WTC11 (cell line): ENCODE measurements around the gene RAB40B. TPM values are rescaled to one million over a fixed set of nuclear protein-coding genes. Genes with fewer than 3 reads are reported as not detected.

Source experiments
- ATAC-seq: fragments of 200-7000 bp; cut with Tn5 transposase; 2 replicates; pipeline ENCODE4 v1.10.0; 2021; ENCODE audit warnings: mild to moderate bottlenecking, moderate library complexity
- CTCF ChIA-PET: fragments of 300-600 bp; sonication (Branson Sonifier 250); formaldehyde crosslinking; loops from one replicate; lab custom pipeline; 2021; ENCODE audit warnings: antibody characterized with exemption; lab: Charles Lee
- POLR2A ChIA-PET: fragments of 350-600 bp; sonication (Branson Sonifier 250); formaldehyde crosslinking; loops from one replicate; lab custom pipeline; 2021; ENCODE audit warnings: antibody characterized with exemption; lab: Charles Lee
- DNase-seq: peaks from one replicate; pipeline ENCODE4 v3.0.0; 2021; ENCODE audit warnings: low spot score
- H3K27ac Mint-ChIP-seq: 2 replicates; pipeline ENCODE4 v1.8.0; 2021; ENCODE audit warnings: mixed read lengths
- H3K27me3 Mint-ChIP-seq: 2 replicates; pipeline ENCODE4 v1.8.0; 2021; ENCODE audit warnings: low read depth, mild to moderate bottlenecking, moderate library complexity, mixed read lengths
- H3K36me3 Mint-ChIP-seq: 2 replicates; pipeline ENCODE4 v1.8.0; 2021; ENCODE audit warnings: mixed read lengths
- H3K4me1 Mint-ChIP-seq: 2 replicates; pipeline ENCODE4 v1.8.0; 2022; ENCODE audit warnings: mixed read lengths
- H3K4me3 Mint-ChIP-seq: 2 replicates; pipeline ENCODE4 v1.8.0; 2021; ENCODE audit warnings: mild to moderate bottlenecking, moderate library complexity, mixed read lengths
- H3K9me3 Mint-ChIP-seq: 2 replicates; pipeline ENCODE4 v1.8.0; 2021; ENCODE audit warnings: mixed read lengths
- ATF3 ChIP-seq: sonication (generic); formaldehyde crosslinking; conservative IDR thresholded peaks from 2 replicates; pipeline ENCODE4 v1.8.1; 2022; ENCODE audit warnings: mild to moderate bottlenecking, missing genetic modification reagents
- ATF6 ChIP-seq: sonication (generic); formaldehyde crosslinking; IDR thresholded peaks from 2 replicates; pipeline ENCODE4 v1.8.1; 2023; ENCODE audit warnings: mild to moderate bottlenecking, missing genetic modification reagents
- CTCF ChIP-seq: fragments of 200-600 bp; IDR thresholded peaks from 2 replicates; pipeline ENCODE4 v1.8.0; 2022; ENCODE audit warnings: antibody characterized with exemption
- E2F4 ChIP-seq: sonication (generic); formaldehyde crosslinking; IDR thresholded peaks from 2 replicates; pipeline ENCODE4 v1.8.1; 2022; ENCODE audit warnings: low read depth, mild to moderate bottlenecking, moderate library complexity, missing genetic modification reagents, borderline replicate concordance
- ELF4 ChIP-seq: sonication (generic); formaldehyde crosslinking; IDR thresholded peaks from 2 replicates; pipeline ENCODE4 v1.8.1; 2022; ENCODE audit warnings: low read depth, mild to moderate bottlenecking, moderate library complexity, missing genetic modification reagents
- JAZF1 ChIP-seq: fragments of 250-450 bp; sonication (Bioruptor Pico); IDR thresholded peaks from 2 replicates; pipeline ENCODE4 v1.9.0; 2021; ENCODE audit warnings: moderate library complexity, mild to moderate bottlenecking, inconsistent platforms
- MAX ChIP-seq: sonication (generic); formaldehyde crosslinking; IDR thresholded peaks from 2 replicates; pipeline ENCODE4 v1.8.0; 2022; ENCODE audit warnings: mild to moderate bottlenecking, missing genetic modification reagents
- NFE2L1 ChIP-seq: sonication (generic); formaldehyde crosslinking; IDR thresholded peaks from 2 replicates; pipeline ENCODE4 v1.8.1; 2023; ENCODE audit warnings: missing genetic modification reagents
- SMAD3 ChIP-seq: sonication (generic); formaldehyde crosslinking; IDR thresholded peaks from 2 replicates; pipeline ENCODE4 v1.8.0; 2022; ENCODE audit warnings: missing genetic modification reagents, mild to moderate bottlenecking, borderline replicate concordance
- STAT6 ChIP-seq: sonication (generic); formaldehyde crosslinking; conservative IDR thresholded peaks from 2 replicates; pipeline ENCODE4 v1.8.1; 2023; ENCODE audit warnings: mild to moderate bottlenecking, low read depth, missing genetic modification reagents, moderate library complexity
- TP53 ChIP-seq: sonication (generic); formaldehyde crosslinking; IDR thresholded peaks from 2 replicates; pipeline ENCODE4 v1.8.1; 2023; ENCODE audit warnings: mild to moderate bottlenecking, missing genetic modification reagents
- ZNF219 ChIP-seq: sonication (generic); formaldehyde crosslinking; IDR thresholded peaks from 2 replicates; pipeline ENCODE4 v1.8.0; 2023; ENCODE audit warnings: missing genetic modification reagents, mild to moderate bottlenecking, borderline replicate concordance
- ZNF281 ChIP-seq: sonication (generic); formaldehyde crosslinking; IDR thresholded peaks from 2 replicates; pipeline ENCODE4 v1.8.0; 2023; ENCODE audit warnings: mild to moderate bottlenecking, missing genetic modification reagents
- ZNF396 ChIP-seq: fragments of 250-450 bp; sonication (Bioruptor Pico); IDR thresholded peaks from 2 replicates; pipeline ENCODE4 v1.8.0; 2021; ENCODE audit warnings: mild to moderate bottlenecking, moderate library complexity, borderline replicate concordance
- ZNF532 ChIP-seq: fragments of 250-450 bp; sonication (Bioruptor Pico); IDR thresholded peaks from 2 replicates; pipeline ENCODE4 v1.9.0; 2021; ENCODE audit warnings: mild to moderate bottlenecking, borderline replicate concordance
- ZSCAN18 ChIP-seq: fragments of 250-450 bp; sonication (Bioruptor Pico); IDR thresholded peaks from 2 replicates; pipeline ENCODE4 v2.1.2; 2022; ENCODE audit warnings: mild to moderate bottlenecking, moderate library complexity
- total RNA-seq: library from RNA; stranded (reverse); gene quantifications from 3 replicates; pipeline ENCODE4 v1.2.3, GENCODE V29; 2021

Gene RAB40B
- total RNA-seq, 1 experiment from 2014 or later: 3.1 TPM

- TF ChIP-seq ZNF281 (CRISPR knock-in tag) (no peak), NFE2L1 (CRISPR knock-in tag) (no peak), TP53 (no peak)
Measured at GRCh38 chr17:82614095-82614631, 84.3 kb downstream of the RAB40B start (continued).

GRCh38 chr17:82613283-82614094, 85.0 kb downstream of the RAB40B start:
- Mint-ChIP-seq H3K27me3 (no peaks in the 10 kb centered on the region), H3K36me3 (peaks cover 52% of the 10 kb centered on the region), H3K4me3 (no peak overlapping the region), H3K27ac (peak overlapping the region; percentile 81), H3K4me1 (peaks cover 8% of the 10 kb centered on the region), H3K9me3 (no peaks in the 10 kb centered on the region)
- DNase-seq (peak; percentile 29), ATAC-seq (peak; percentile 79)
- ChIA-PET CTCF (interaction anchor here (0.6 kb wide), 1 partner anchor 339 kb away, joined by 3 read pairs; no protein-coding TSS in a partner anchor), POLR2A (no interaction called here)
- no peak for TF ChIP-seq ZSCAN18 (CRISPR knock-in tag)
- TF ChIP-seq ELF4 (CRISPR knock-in tag): no peak
- TF ChIP-seq CTCF: no peak
- TF ChIP-seq NFE2L1 (CRISPR knock-in tag): no peak
- TF ChIP-seq JAZF1 (CRISPR knock-in tag): no peak
- no peak for TF ChIP-seq ATF6 (CRISPR knock-in tag)
- no peak for TF ChIP-seq ZNF396 (CRISPR knock-in tag)
- TF ChIP-seq ZNF219 (CRISPR knock-in tag): no peak
- no peak for TF ChIP-seq STAT6 (CRISPR knock-in tag)
- no peak for TF ChIP-seq MAX (CRISPR knock-in tag)
- TF ChIP-seq ZNF532 (CRISPR knock-in tag): no peak
- TF ChIP-seq SMAD3 (CRISPR knock-in tag): no peak
- TF ChIP-seq E2F4: no peak
- no peak for TF ChIP-seq ATF3 (CRISPR knock-in tag)
